HepG2 (cell line): Measurements from ENCODE around the gene SPINT3. TPM values are rescaled to one million over a fixed set of nuclear protein-coding genes. Genes with fewer than 3 reads are reported as not detected.

Experiments
- ZNF891 ChIP-seq: sonication (generic); formaldehyde crosslinking; IDR thresholded peaks from 2 replicates; pipeline ENCODE4 v1.5.0; 2020; ENCODE audit warnings: mild to moderate bottlenecking, missing genetic modification reagents
- polyA plus RNA-seq, 8 experiments: library from polyadenylated mRNA; depleted of rRNA in 3 of 8; stranded (reverse) in 7 of 8; unstranded in 1 of 8; fragments of >200 nt; fragmentation: Illumina TruSeq in 4 of 8; extraction: Trizol in 4 of 8; gene quantifications; 2 replicates each; pipeline versions ENCODE4 v1.2.1 to v1.2.3, GENCODE V29; 2011 to 2016; ENCODE audit warnings: low read depth in 4 of 8, missing spikeins in 1 of 8, mixed read lengths in 1 of 8; ENCODE audit not compliant: insufficient read depth in 1 of 8
- total RNA-seq, 5 experiments: library from RNA; depleted of rRNA; stranded (reverse); fragments of >200 nt; fragmentation: Illumina TruSeq; extraction: Trizol; gene quantifications; 2 replicates each; pipeline ENCODE4 v1.2.3, GENCODE V29; 2016; ENCODE audit warnings: low read depth in 1 of 5
- TF ChIP-seq, protein P1 (sequence below), 2 experiments: fragments of 450-650 bp in 1 of 2; sonication (generic) in 1 of 2; formaldehyde crosslinking in 1 of 2; IDR thresholded peaks; 2 replicates each; pipeline versions ENCODE4 v1.6.1 to v1.8.0; 2016 to 2022; ENCODE audit warnings: antibody characterized with exemption in 1 of 2, mild to moderate bottlenecking in 1 of 2, missing genetic modification reagents in 1 of 2
- TF ChIP-seq, protein P2 (sequence below): sonication (generic); formaldehyde crosslinking; IDR thresholded peaks from 2 replicates; pipeline ENCODE4 v1.4.0; 2020; ENCODE audit warnings: missing genetic modification reagents, borderline replicate concordance
- TF ChIP-seq, protein P3 (sequence below): sonication (generic); formaldehyde crosslinking; IDR thresholded peaks from 2 replicates; pipeline ENCODE4 v1.4.0; 2020; ENCODE audit warnings: missing genetic modification reagents

The SPINT3 gene
- total and polyA plus RNA-seq, 2 of the 13 experiments (the other 11 are each of a cell fraction or from before 2014, with no cell fraction given): not detected

DNA sequence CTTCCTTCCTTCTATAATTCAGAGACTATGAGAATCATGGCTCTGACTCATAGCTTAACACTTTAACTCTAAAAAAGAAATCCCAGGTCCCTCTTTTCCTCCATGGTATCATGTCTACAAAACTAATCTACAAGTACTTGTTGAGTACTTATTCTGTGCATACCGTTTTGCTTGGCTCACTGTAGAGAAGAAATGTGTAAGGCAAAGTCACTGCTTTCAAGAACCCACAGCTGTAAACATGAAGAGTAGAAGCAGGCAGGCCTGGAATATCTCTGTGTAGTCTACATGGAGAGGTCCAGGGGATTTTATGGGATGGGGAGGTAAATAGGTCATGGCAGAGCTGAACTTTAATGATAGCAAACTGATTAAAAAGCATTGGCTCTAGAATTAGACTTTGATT, 13.8 kb downstream of the SPINT3 start (continued):
- TF ChIP-seq, protein P1, sequence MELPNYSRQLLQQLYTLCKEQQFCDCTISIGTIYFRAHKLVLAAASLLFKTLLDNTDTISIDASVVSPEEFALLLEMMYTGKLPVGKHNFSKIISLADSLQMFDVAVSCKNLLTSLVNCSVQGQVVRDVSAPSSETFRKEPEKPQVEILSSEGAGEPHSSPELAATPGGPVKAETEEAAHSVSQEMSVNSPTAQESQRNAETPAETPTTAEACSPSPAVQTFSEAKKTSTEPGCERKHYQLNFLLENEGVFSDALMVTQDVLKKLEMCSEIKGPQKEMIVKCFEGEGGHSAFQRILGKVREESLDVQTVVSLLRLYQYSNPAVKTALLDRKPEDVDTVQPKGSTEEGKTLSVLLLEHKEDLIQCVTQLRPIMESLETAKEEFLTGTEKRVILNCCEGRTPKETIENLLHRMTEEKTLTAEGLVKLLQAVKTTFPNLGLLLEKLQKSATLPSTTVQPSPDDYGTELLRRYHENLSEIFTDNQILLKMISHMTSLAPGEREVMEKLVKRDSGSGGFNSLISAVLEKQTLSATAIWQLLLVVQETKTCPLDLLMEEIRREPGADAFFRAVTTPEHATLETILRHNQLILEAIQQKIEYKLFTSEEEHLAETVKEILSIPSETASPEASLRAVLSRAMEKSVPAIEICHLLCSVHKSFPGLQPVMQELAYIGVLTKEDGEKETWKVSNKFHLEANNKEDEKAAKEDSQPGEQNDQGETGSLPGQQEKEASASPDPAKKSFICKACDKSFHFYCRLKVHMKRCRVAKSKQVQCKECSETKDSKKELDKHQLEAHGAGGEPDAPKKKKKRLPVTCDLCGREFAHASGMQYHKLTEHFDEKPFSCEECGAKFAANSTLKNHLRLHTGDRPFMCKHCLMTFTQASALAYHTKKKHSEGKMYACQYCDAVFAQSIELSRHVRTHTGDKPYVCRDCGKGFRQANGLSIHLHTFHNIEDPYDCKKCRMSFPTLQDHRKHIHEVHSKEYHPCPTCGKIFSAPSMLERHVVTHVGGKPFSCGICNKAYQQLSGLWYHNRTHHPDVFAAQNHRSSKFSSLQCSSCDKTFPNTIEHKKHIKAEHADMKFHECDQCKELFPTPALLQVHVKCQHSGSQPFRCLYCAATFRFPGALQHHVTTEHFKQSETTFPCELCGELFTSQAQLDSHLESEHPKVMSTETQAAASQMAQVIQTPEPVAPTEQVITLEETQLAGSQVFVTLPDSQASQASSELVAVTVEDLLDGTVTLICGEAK (IDR thresholded peaks at IDR 0.05): no peak
- TF ChIP-seq, protein P1 (CRISPR knock-in tag; IDR thresholded peaks at IDR 0.05): no peak
- TF ChIP-seq ZNF891 (CRISPR knock-in tag): no peak
- TF ChIP-seq, protein P2, sequence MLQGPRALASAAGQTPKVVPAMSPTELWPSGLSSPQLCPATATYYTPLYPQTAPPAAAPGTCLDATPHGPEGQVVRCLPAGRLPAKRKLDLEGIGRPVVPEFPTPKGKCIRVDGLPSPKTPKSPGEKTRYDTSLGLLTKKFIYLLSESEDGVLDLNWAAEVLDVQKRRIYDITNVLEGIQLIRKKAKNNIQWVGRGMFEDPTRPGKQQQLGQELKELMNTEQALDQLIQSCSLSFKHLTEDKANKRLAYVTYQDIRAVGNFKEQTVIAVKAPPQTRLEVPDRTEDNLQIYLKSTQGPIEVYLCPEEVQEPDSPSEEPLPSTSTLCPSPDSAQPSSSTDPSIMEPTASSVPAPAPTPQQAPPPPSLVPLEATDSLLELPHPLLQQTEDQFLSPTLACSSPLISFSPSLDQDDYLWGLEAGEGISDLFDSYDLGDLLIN (CRISPR knock-in tag): no peak
- TF ChIP-seq, protein P3, sequence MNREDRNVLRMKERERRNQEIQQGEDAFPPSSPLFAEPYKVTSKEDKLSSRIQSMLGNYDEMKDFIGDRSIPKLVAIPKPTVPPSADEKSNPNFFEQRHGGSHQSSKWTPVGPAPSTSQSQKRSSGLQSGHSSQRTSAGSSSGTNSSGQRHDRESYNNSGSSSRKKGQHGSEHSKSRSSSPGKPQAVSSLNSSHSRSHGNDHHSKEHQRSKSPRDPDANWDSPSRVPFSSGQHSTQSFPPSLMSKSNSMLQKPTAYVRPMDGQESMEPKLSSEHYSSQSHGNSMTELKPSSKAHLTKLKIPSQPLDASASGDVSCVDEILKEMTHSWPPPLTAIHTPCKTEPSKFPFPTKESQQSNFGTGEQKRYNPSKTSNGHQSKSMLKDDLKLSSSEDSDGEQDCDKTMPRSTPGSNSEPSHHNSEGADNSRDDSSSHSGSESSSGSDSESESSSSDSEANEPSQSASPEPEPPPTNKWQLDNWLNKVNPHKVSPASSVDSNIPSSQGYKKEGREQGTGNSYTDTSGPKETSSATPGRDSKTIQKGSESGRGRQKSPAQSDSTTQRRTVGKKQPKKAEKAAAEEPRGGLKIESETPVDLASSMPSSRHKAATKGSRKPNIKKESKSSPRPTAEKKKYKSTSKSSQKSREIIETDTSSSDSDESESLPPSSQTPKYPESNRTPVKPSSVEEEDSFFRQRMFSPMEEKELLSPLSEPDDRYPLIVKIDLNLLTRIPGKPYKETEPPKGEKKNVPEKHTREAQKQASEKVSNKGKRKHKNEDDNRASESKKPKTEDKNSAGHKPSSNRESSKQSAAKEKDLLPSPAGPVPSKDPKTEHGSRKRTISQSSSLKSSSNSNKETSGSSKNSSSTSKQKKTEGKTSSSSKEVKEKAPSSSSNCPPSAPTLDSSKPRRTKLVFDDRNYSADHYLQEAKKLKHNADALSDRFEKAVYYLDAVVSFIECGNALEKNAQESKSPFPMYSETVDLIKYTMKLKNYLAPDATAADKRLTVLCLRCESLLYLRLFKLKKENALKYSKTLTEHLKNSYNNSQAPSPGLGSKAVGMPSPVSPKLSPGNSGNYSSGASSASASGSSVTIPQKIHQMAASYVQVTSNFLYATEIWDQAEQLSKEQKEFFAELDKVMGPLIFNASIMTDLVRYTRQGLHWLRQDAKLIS (CRISPR knock-in tag): no peak
- TF ChIP-seq, all 625 proteins: peak for 0
